HEK293 (cell line): Measurements from ENCODE around the gene ATF6.

Source experiments
- KLF16 ChIP-seq: fragments of 450-650 bp; formaldehyde crosslinking; IDR thresholded peaks from 2 replicates; pipeline ENCODE4 v1.5.1; 2017; ENCODE audit warnings: missing biosample characterization, missing genetic modification characterization
- MYNN ChIP-seq: fragments of 450-650 bp; formaldehyde crosslinking; IDR thresholded peaks from 2 replicates; pipeline ENCODE4 v1.5.1; 2016; ENCODE audit warnings: missing biosample characterization, missing genetic modification characterization, borderline replicate concordance
- PRDM1 ChIP-seq: fragments of 450-650 bp; formaldehyde crosslinking; IDR thresholded peaks from 2 replicates; pipeline ENCODE4; 2016; ENCODE audit warnings: missing biosample characterization, missing genetic modification characterization
- YY1 ChIP-seq: fragments of 450-650 bp; formaldehyde crosslinking; IDR thresholded peaks from 2 replicates; pipeline ENCODE4 v1.5.1; 2018; ENCODE audit warnings: missing biosample characterization, missing genetic modification characterization
- YY2 ChIP-seq: fragments of 450-650 bp; formaldehyde crosslinking; IDR thresholded peaks from 2 replicates; pipeline ENCODE4 v1.5.1; 2016; ENCODE audit warnings: missing biosample characterization, missing genetic modification characterization
- ZBTB20 ChIP-seq: fragments of 450-650 bp; formaldehyde crosslinking; IDR thresholded peaks from 2 replicates; pipeline ENCODE4 v1.5.1; 2016; ENCODE audit warnings: missing biosample characterization, missing genetic modification characterization
- ZBTB8A ChIP-seq: fragments of 450-650 bp; formaldehyde crosslinking; IDR thresholded peaks from 2 replicates; pipeline ENCODE4 v1.5.1; 2016; ENCODE audit warnings: missing biosample characterization, missing genetic modification characterization
- ZNF184 ChIP-seq: fragments of 450-650 bp; IDR thresholded peaks from 2 replicates; pipeline ENCODE4 v1.5.1; 2018; ENCODE audit warnings: missing biosample characterization, mild to moderate bottlenecking, missing genetic modification characterization
- ZNF629 ChIP-seq: fragments of 450-650 bp; formaldehyde crosslinking; IDR thresholded peaks from 2 replicates; pipeline ENCODE4 v1.5.1; 2017; ENCODE audit warnings: missing biosample characterization, missing genetic modification characterization
- ZNF76 ChIP-seq: fragments of 450-650 bp; formaldehyde crosslinking; IDR thresholded peaks from 2 replicates; pipeline ENCODE4; 2016; ENCODE audit warnings: low read depth, missing biosample characterization, missing genetic modification characterization, borderline replicate concordance
- ZNF791 ChIP-seq: fragments of 450-650 bp; formaldehyde crosslinking; IDR thresholded peaks from 2 replicates; pipeline ENCODE4 v1.5.1; 2016; ENCODE audit warnings: missing biosample characterization, missing genetic modification characterization
- TF ChIP-seq, protein P1 (sequence below): fragments of 450-650 bp; formaldehyde crosslinking; IDR thresholded peaks from 2 replicates; pipeline ENCODE4 v1.5.1; 2016; ENCODE audit warnings: missing biosample characterization, missing genetic modification characterization
- TF ChIP-seq, protein P2 (sequence below): fragments of 450-650 bp; formaldehyde crosslinking; IDR thresholded peaks from 2 replicates; pipeline ENCODE4 v1.5.1; 2016; ENCODE audit warnings: missing biosample characterization, missing genetic modification characterization

GRCh38 chr1:161763522-161764098 lies 2.5 kb upstream of the ATF6 start:
- TF ChIP-seq MYNN (tag by site-specific recombination): no peak
- TF ChIP-seq, protein P1, sequence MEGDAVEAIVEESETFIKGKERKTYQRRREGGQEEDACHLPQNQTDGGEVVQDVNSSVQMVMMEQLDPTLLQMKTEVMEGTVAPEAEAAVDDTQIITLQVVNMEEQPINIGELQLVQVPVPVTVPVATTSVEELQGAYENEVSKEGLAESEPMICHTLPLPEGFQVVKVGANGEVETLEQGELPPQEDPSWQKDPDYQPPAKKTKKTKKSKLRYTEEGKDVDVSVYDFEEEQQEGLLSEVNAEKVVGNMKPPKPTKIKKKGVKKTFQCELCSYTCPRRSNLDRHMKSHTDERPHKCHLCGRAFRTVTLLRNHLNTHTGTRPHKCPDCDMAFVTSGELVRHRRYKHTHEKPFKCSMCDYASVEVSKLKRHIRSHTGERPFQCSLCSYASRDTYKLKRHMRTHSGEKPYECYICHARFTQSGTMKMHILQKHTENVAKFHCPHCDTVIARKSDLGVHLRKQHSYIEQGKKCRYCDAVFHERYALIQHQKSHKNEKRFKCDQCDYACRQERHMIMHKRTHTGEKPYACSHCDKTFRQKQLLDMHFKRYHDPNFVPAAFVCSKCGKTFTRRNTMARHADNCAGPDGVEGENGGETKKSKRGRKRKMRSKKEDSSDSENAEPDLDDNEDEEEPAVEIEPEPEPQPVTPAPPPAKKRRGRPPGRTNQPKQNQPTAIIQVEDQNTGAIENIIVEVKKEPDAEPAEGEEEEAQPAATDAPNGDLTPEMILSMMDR: no peak
- no peak for TF ChIP-seq ZNF629
- no peak for TF ChIP-seq PRDM1
- no peak for TF ChIP-seq ZBTB8A (tag by site-specific recombination)
- TF ChIP-seq YY1 (tag by site-specific recombination): no peak
- no peak for TF ChIP-seq YY2 (tag by site-specific recombination)
- TF ChIP-seq, protein P2, sequence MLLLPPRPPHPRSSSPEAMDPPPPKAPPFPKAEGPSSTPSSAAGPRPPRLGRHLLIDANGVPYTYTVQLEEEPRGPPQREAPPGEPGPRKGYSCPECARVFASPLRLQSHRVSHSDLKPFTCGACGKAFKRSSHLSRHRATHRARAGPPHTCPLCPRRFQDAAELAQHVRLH: no peak
- no peak for TF ChIP-seq ZNF76
- no peak for TF ChIP-seq ZNF184 (tag by site-specific recombination)
- TF ChIP-seq ZBTB20 (tag by site-specific recombination): no peak
- TF ChIP-seq ZNF791 (tag by site-specific recombination): no peak
- no peak for TF ChIP-seq KLF16 (tag by site-specific recombination)
